ENCODE results near the gene ZNF69. TPM values are rescaled to one million over a fixed set of nuclear protein-coding genes. Genes with fewer than 3 reads are reported as not detected.
"Not testable (repeated sequence)": the region's sequence is repeated elsewhere in the genome, so short reads cannot be mapped to it uniquely, and the experiment has no call there.

Gene ZNF69
- total RNA-seq, 1 donor from 2014 or later = 6.0 TPM

DNA sequence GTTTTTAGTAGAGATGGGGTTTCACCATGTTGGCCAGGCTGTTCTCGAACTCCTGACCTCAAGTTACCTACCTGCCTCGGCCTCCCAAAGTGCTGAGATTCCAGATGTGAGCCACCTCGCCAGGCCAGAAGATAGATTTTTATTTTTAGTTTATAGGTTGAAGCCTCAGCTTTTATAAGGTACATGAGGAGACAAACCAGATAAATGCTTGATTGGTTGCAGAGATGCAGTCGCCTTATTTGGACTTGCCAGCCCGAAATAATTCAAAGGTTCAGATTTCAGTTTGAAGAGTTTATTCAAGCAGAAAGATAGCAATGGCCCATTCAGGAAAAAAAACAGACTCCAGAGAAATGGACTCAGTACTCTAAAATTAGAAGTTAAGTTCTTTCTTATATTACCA, 3.1 kb downstream of the ZNF69 start:
- intact Hi-C loops (cut with micrococcal nuclease) = no loop called here

DNA sequence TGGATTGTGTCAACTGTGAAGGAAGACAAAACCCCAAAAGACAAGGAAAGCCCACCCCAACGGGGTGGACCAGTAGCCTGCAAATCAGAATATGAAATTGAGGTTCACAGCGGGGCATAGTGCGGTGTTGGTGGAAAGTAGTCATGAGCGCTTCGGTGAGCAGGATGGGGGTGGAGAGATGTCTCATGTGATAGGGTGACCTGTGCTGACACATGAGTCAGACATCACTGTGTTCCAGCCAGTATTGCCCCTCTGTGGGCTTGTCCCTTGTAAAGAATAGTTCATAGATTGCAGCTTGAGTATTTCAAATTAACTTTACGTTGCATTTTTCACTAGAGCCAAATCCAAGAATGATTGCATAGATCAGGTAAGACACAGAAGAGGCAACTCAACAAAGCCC, 7.3 kb downstream of the ZNF69 start:
- intact Hi-C loops (cut with micrococcal nuclease) = no loop called here

DNA sequence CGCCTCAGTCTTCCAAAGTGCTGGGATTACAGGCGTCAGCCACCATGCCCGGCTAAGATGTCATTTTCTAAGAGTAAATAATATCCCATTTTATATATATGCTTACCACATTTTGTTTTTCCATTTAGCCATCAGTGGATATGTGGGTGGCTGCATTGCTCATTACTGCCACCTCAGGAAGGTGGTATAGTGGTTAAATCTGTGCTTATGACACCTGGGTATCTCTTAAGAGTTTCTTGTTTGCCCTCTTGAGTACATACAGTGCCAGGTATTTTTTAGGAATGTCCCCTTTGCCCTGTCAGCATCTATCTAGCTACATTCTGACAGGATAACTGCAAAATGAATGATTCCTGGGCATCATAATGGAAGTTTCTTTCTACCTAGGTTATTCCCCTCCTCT, 14.6 kb downstream of the ZNF69 start:
- intact Hi-C loops (cut with micrococcal nuclease) = no loop called here

DNA sequence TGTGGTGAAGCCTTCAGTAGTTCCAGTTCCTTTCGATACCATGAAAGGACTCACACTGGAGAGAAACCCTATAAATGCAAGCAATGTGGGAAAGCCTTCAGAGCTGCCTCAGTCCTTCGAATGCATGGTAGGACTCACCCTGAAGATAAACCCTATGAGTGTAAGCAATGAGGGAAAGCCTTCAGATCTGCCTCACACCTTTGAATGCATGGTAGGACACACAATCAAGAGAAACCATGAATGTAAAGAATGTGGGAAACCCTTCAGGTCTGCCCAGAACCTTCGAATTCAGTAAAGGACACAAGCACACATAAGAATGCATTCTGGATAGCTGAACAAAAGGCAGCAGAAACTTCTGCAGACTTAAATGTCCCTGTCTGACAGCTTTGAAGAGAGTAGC, 18.3 kb downstream of the ZNF69 start:
- intact Hi-C loops (cut with micrococcal nuclease) = no loop called here

DNA sequence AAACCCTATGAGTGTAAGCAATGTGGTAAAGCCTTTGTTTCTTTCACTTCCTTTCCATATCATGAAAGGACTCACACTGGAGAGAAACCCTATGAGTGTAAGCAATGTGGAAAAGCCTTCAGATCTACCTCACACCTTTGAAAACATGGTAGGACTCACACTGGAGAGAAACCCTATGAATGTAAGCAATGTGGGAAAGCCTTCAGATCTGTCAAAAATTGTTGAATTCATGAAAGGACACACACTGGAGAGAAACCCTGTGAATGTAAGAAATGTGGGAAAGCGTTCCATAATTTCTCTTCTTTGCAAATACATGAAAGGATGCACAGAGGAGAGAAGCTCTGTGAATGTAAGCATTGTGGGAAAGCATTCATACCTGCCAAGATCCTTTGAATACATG, 24.4 kb downstream of the ZNF69 start:
- intact Hi-C loops (cut with micrococcal nuclease) = not testable (repeated sequence)

DNA sequence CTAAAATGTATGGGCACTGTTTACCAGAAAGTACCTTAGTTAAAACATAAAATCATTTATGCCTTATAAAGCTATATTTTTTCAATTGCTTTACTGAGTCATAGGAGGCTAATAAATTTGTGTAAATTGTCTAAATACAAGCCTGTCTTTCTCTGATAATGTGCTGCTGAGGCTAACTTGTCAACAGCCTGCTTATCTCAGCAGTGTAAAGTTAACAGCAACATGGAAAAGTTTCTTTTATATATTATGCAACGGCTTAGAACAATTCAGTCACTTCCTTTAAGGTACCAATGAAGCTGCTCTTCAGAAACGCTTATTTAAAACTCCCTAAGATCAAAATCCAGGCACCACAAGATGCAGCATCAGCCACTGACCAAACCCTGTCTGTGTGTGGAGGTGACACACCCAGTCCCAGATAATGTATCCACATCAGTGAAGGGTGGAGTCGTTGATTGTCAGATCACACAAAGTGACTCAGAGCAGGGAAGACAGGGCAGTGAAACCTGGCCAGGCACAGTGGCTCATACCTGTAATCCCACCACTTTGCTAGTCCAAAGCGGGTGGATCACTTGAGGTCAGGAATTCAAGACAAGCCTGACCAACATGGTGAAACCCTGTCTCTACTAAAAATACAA, 27.0 kb downstream of the ZNF69 start:
- intact Hi-C loops (cut with micrococcal nuclease) = not testable (repeated sequence)

DNA sequence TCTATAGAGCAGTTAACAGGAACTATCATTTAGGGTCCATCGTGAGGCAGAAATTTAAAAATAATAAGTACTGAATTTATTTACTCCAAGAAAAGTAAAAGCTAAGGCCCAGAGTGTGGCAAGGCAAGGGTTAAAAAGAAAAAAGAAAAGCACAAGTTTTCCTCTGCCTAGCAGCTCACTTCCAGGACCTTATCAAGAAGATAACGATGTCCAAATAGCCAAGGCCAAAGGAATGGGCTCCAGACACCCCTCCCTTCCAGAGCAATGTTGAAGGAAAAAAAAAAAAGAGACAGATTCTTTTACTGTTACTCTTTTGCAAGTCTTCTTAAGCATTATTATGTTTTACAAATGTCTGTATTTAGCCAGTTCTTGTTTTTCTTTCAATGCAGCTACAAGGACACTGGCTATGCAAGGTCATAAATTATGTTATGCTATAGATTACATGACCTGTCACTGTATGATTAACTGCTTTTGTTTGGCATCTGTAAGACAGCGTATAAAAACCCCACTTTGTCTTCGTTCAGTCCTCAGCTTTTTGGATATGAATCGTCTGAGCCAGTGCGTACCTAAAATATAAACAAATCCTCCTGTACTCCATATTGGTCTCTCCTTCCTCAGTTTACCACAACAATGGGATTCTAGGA, 34.4 kb downstream of the ZNF69 start:
- intact Hi-C loops (cut with micrococcal nuclease) = loop anchor here (5.0 to 10.0 kb wide), 4 partner anchors 127 to 745 kb away; partner anchors contain the start of genes MAN2B1, WDR83 and ZNF491

DNA sequence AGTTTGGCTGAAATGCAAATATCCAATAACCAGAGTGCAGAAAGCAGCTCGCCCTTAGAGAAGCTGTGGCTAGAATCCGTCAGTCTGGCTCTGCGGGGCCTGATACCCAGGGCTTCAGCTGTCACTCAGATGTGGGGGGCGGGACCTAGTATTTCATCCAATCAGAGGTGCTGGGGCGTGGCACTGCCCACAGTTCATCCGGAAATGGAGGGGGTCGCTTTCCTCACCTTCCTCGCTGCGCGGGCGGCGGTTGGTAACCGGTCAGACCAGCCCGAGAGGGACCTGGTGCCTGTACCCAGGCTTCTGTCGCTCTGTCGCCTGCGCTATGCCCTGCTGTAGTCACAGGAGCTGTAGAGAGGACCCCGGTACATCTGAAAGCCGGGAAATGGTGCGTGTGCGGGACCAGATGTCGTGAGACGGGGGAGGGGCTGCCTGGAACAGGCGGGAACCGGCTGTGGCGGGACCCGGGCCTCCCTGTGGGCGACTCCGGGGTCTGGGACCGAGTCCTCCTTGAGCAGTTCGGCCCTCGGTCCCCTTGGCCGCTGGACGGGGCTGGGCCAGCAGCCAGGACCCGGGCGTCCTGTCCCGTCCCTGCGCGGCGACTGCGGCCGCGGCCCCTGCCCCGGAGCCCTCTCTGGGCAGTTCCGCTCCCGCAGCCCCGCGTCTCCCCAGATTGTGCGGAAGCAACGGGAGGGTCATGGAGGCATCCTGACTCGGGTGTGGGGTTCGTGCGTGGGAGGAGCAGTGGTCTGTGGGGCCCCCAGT, 37.5 kb downstream of the ZNF69 start, which contains the start of gene ZNF700:
Gene ZNF700, plus strand, starts transcription at position 222 of the 765 bp plus-strand sequence. Its CDS starts 104 bp downstream, at position 326.
- intact Hi-C loops (cut with micrococcal nuclease) = loop anchor here (1.0 to 10.0 kb wide), 7 partner anchors 40 to 742 kb away; partner anchors contain the start of genes MAN2B1, WDR83, ZNF20 and ZNF491

DNA sequence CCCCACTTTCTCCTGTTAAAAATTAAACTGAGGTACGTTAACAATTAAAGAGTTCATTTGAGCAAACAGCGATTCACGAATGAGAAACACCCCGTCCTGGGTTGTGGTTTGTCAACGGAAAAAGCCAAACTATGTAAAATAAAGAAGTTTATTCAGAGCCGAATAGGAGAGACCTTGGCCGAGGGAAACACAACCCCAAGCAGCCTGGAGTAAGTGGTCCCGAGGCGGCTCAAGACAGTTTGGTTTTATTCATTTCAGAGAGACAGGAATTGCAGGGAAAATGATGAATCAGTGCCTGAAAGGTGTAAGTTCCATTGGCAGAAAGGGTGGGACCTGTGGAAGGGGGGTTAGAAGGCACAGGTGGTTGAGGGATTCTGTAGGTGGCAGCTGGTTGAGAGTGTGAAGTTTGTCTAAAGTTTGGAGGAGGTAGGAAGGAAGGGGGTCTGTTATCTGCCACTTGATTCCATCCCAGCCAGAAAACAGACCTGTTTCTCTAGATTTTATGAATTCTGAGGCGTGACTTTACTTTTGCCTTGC, 38.1 kb downstream of the ZNF69 start:
- intact Hi-C loops (cut with micrococcal nuclease) = loop anchor here (1.0 to 10.0 kb wide), 3 partner anchors 39 to 215 kb away; partner anchors contain the start of genes ZNF20, ZNF491 and ZNF763

DNA sequence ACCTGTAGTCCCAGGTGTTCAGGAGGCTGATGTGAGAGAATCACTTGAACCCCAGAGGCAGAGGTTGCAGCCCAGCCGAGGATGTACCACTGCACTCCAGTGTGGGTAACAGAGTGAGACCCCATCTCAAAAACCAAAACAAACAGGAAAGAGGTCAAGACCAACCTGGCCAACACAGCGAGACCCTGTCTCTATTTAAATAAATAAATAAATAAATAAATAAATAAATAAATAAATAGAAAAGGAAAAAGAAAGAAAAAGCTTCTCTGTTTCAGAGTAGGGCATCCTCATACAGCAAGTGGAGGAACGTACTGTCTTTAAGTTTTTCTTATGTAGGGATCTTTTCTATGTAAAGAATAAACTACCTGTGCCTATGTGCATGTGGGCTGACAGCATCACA, 39.6 kb downstream of the ZNF69 start:
- intact Hi-C loops (cut with micrococcal nuclease) = loop anchor here (10.0 kb wide), 1 partner anchor 132 kb away; the partner anchor contains the start of gene ZNF491

DNA sequence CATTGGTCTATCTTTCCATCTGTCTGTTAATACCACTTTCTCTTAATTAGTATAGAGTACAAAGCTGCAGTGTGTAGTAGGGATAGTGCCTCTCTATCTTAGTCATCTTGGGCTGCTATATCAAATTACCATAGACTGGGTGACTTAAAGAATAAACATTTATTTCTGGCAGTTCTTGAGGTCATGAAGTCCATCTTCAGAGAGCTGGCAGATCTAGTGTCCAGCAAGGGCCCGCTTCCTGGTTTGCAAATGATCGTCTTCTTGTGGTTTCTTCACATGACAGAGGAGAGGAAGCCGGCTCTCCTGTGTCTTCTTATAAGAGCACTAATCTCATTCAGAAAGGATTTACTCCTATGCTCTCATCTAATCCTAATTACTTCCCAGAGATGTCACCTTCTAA, 43.5 kb downstream of the ZNF69 start:
- intact Hi-C loops (cut with micrococcal nuclease) = no loop called here

DNA sequence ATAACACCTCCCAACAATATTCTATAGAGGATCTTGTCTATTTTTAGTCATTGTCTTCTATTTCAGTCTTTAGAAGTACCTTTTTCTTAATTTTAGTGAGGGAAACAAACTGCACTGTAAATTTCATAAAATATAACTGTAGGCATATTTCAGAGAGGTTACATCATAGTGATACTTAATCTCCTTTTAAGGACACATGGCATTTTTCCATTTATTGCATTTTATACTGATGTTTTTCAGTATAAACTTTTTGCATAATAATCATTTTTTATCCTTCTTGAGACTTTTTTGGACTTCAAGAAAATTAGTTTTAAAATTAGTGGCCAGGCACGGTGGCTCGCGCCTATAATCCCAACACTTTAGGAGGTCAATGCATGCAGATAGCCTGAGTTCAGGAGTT, 43.9 kb downstream of the ZNF69 start:
- intact Hi-C loops (cut with micrococcal nuclease) = no loop called here

DNA sequence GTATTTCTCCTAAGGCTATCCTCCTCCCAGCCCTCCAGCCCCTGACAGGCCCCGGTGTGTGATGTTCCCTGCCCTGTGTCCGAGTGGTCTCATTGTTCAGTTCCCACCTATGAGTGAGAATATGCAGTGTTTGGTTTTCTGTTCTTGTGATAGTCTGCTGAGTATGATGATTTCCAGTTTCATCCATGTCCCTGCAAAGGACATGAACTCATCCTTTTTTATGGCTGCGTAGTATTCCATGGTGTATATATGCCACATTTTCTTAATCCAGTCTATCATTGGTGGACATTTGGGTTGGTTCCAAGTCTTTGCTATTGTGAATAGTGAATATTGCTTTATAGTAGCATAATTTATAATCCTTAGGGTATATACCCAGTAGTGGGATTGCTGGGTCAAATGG, 48.2 kb downstream of the ZNF69 start:
- intact Hi-C loops (cut with micrococcal nuclease) = not testable (repeated sequence)

DNA sequence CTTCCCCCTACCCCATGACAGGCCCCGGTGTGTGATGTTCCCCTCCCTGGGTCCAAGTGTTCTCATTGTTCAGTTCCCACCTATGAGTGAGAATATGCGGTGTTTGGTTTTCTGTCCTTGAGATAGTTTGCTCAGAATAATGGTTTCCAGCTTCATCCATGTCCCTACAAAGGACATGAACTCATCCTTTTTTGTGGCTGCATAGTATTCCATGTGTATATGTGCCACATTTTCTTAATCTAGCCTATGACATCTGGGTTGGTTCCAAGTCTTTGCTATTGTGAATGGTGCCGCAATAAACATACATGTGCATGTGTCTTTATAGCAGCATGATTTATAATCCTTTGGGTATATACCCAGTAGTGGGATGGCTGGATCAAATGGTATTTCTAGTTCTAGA, 50.8 kb downstream of the ZNF69 start:
- intact Hi-C loops (cut with micrococcal nuclease) = not testable (repeated sequence)

DNA sequence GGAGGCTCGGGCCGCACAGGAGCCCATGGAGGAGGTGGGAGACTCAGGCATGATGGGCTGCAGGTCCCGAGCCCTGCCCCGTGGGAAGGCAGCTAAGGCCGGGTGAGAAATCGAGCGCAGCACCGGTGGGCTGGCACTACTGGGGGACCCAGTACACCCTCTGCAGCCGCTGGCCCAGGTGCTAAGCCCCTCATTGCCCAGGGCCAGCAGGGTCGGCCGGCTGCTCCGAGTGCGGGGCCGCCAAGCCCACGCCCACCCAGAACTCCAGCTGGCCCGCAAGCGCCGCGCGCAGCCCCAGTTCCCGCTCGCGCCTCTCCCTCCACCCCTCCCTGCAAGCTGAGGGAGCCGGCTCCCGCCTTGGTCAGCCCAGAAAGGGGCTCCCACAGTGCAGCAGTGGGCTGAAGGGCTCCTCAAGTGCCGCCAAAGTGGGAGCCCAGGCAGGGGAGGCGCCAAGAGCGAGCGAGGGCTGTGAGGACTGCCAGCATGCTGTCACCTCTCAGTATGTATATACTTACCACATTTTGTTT, 53.8 kb downstream of the ZNF69 start:
- intact Hi-C loops (cut with micrococcal nuclease) = not testable (repeated sequence)

DNA sequence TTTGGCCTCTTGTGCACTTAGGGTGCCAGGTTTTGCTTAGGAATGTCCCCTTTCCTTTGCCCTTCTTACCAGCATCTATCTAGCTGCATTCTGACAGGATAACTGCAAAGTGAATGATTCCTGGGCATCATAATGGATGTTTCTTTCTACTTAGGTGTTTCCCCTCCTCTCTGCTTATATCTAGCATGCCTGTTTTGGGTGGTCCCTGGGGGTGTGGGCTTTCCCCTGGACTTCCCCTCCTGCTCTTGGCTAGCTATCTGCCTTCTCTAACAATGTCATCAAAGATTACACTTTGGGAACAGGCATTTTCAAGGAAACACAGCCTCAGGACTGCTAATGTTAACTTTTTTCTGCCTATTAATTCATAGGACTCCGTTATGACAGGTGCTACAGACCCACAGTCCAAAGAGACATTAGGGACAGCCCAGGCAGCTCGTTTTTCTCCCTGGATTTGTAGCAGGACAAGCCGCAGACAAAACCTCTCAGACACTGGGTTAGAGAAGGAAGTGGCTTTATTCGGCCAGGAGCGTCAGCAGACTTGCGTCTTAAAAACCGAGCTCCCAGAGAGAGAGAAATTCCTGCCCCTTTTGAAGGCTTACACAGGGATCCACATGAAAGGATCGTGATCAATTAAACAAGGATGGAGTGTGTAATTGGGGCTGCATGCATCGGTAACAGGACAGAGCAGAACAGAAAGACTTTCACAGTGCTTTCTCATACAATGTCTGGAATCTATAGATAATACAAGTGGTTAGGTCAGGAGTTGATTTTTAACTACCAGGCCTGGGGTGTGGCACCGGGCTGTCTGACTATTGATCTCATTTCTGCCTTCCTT, 54.6 kb downstream of the ZNF69 start:
- intact Hi-C loops (cut with micrococcal nuclease) = no loop called here

DNA sequence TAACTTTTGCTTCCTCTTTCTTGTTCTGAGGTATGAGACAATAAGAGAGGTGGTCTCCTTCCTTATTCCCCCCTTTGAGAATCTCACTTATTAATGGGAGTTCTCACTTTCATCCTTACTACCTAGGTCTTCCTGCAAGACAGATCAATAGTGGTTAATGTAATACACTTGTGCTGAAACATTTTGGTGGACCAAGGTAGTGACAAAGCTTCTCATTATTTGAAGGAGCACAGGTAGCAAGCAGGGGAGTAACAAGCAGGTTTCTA, 55.2 kb downstream of the ZNF69 start:
- intact Hi-C loops (cut with micrococcal nuclease) = no loop called here

DNA sequence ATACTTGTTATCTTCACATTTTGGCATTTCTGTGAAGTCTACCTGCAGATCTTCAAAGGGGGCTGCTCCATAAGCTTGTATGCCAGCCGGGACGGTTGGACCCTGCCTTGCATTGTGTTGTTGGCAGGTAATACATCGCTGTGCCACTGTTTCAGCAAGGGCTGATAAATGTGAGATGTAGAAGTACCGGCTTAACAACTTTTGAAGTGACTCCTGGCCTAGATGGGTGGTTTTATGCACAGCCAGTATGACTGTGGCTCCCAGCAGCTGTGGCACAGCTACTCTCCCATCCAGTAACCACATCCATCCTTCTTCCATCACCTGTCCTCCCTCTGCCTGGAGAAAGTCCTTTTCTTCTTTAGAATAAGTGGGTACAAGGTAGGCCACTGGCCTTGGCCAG, 57.1 kb downstream of the ZNF69 start:
- intact Hi-C loops (cut with micrococcal nuclease) = no loop called here

DNA sequence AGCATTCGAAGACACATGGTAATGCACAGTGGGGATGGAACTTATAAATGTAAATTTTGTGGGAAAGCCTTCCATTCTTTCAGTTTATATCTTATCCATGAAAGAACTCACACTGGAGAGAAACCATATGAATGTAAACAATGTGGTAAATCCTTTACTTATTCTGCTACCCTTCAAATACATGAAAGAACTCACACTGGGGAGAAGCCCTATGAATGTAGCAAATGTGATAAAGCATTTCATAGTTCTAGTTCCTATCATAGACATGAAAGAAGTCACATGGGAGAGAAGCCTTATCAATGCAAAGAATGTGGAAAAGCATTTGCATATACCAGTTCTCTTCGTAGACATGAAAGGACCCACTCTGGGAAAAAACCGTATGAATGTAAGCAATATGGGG, 61.1 kb downstream of the ZNF69 start:
- intact Hi-C loops (cut with micrococcal nuclease) = no loop called here

DNA sequence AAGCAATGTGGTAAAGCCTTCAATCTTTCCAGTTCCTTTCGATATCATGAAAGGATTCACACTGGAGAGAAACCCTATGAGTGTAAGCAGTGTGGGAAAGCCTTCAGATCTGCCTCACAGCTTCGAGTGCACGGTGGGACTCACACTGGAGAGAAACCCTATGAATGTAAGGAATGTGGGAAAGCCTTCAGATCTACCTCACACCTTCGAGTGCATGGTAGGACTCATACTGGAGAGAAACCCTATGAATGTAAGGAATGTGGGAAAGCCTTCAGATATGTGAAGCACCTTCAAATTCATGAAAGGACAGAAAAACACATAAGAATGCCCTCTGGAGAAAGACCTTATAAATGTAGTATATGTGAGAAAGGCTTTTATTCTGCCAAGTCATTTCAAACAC, 61.6 kb downstream of the ZNF69 start:
- intact Hi-C loops (cut with micrococcal nuclease) = no loop called here

DNA sequence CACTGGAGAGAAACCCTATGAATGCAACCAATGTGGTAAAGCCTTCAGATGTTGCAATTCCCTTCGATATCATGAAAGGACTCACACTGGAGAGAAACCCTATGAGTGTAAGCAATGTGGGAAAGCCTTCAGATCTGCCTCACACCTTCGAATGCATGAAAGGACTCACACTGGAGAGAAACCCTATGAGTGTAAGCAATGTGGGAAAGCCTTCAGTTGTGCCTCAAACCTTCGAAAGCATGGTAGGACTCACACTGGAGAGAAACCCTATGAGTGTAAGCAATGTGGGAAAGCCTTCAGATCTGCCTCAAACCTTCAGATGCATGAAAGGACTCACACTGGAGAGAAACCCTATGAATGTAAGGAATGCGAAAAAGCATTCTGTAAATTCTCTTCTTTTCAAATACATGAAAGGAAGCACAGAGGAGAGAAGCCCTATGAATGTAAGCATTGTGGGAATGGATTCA, 62.1 kb downstream of the ZNF69 start:
- intact Hi-C loops (cut with micrococcal nuclease) = not testable (repeated sequence)
